Measurements from ENCODE around the gene CTNNA2.
A peak's percentile ranks its signal among the peaks of the same experiment; 100 is the strongest.

The CTNNA2 gene

GRCh38 chr2:79716266-79716665 is 203.4 kb downstream of the CTNNA2 start:
- TF ChIP-seq CTCF (IDR thresholded peaks at IDR 0.05; ENCODE audit: low read depth, low read length), result no peak
- DNase-seq (ENCODE audit: extremely low read depth, low read depth), result no peak

GRCh38 chr2:79717364-79718007 is 204.6 kb downstream of the CTNNA2 start:
- no peak for TF ChIP-seq CTCF (IDR thresholded peaks at IDR 0.05; ENCODE audit: low read depth, low read length)
- peak; percentile 14 for DNase-seq (ENCODE audit: extremely low read depth, low read depth)

GRCh38 chr2:79721061-79721460 is 208.2 kb downstream of the CTNNA2 start:
- no peak for TF ChIP-seq CTCF (IDR thresholded peaks at IDR 0.05; ENCODE audit: low read depth, low read length)
- no peak for DNase-seq (ENCODE audit: extremely low read depth, low read depth)

GRCh38 chr2:79721966-79722365 is 209.1 kb downstream of the CTNNA2 start:
- no peak for TF ChIP-seq CTCF (IDR thresholded peaks at IDR 0.05; ENCODE audit: low read depth, low read length)
- DNase-seq (ENCODE audit: extremely low read depth, low read depth), result no peak

GRCh38 chr2:79723830-79724229 is 211.0 kb downstream of the CTNNA2 start:
- peak; percentile 40 for DNase-seq (ENCODE audit: extremely low read depth, low read depth)
- TF ChIP-seq CTCF (IDR thresholded peaks at IDR 0.05; ENCODE audit: low read depth, low read length), result no peak

- DNase-seq (ENCODE audit: extremely low read depth, low read depth), result no peak
- no peak for TF ChIP-seq CTCF (IDR thresholded peaks at IDR 0.05; ENCODE audit: low read depth, low read length)
Measured at GRCh38 chr2:79729532-79729931, 216.7 kb downstream of the CTNNA2 start.

GRCh38 chr2:79734518-79734917 is 221.7 kb downstream of the CTNNA2 start:
- TF ChIP-seq CTCF (IDR thresholded peaks at IDR 0.05; ENCODE audit: low read depth, low read length), result no peak

More at GRCh38 chr2:79734518-79734917, 221.7 kb downstream of the CTNNA2 start:
- no peak for DNase-seq (ENCODE audit: extremely low read depth, low read depth)
